ENCODE data around the gene MBNL2. TPM values are rescaled to one million over a fixed set of nuclear protein-coding genes. Genes with fewer than 3 reads are reported as not detected.

MBNL2 gene
- total and polyA plus RNA-seq, 4 experiments from 2014 or later, result 20.1 to 36.2 (median 28.3) TPM

- intact Hi-C loops (cut with micrococcal nuclease), result no loop called here
- H3K27ac Mint-ChIP-seq, result peak overlapping the region in 3 of 7 donors; percentile 9 to 29 (median 10)
- H3K4me3 Mint-ChIP-seq, result no peak overlapping the region
- H3K9me3 Mint-ChIP-seq, result no peaks in the 10 kb centered on the region
- Histone ChIP-seq H3K4me1 (ENCODE audit: insufficient read depth, low read length) (peaks cover 38% of the 10 kb centered on the region), H3K27me3 (ENCODE audit: insufficient read depth, low read length) (no peaks in the 10 kb centered on the region), H3K9me3 (ENCODE audit: control insufficient read depth in 1 of 2, low read length in 2 of 2) (no peaks in the 10 kb centered on the region), H3K36me3 (ENCODE audit: insufficient read depth, low read length) (no peaks in the 10 kb centered on the region), H3K27ac (ENCODE audit: low read depth, low read length) (no peak overlapping the region), H3K4me3 (ENCODE audit: low read length in 2 of 2) (no peak overlapping the region)
- DNase-seq, result no peak
- H3K4me1 Mint-ChIP-seq, result peaks cover 46 to 73% (median 59%) of the 10 kb centered on the region in 4 donors
- H3K36me3 Mint-ChIP-seq, result peaks cover 6 to 11% of the 10 kb centered on the region in 2 donors
- CTCF ChIA-PET (ENCODE audit: partially characterized antibody), result no interaction called here
- POLR2A ChIA-PET (ENCODE audit: partially characterized antibody), result no interaction called here
- H3K27me3 Mint-ChIP-seq, result no peaks in the 10 kb centered on the region
Measured at GRCh38 chr13:97242755-97243497, 20.8 kb downstream of the MBNL2 start.

GRCh38 chr13:97243915-97244781 lies 22.0 kb downstream of the MBNL2 start:
- Mint-ChIP-seq H3K27ac (no peak overlapping the region), H3K9me3 (no peaks in the 10 kb centered on the region), H3K4me1 (peaks cover 34 to 60% (median 51%) of the 10 kb centered on the region in 4 donors), H3K36me3 (peaks cover 6 to 10% of the 10 kb centered on the region in 2 donors), H3K27me3 (no peaks in the 10 kb centered on the region), H3K4me3 (no peak overlapping the region)
- no peak overlapping the region for H3K4me3 ChIP-seq (ENCODE audit: low read length in 2 of 2)
- intact Hi-C loops (cut with micrococcal nuclease), result no loop called here
- H3K27ac ChIP-seq (ENCODE audit: low read depth, low read length), result no peak overlapping the region
- H3K36me3 ChIP-seq (ENCODE audit: insufficient read depth, low read length), result no peaks in the 10 kb centered on the region
- ChIA-PET POLR2A (ENCODE audit: partially characterized antibody) (no interaction called here), CTCF (ENCODE audit: partially characterized antibody) (interaction anchor here (0.8 kb wide), 1 partner anchor 20 kb away, joined by 3 read pairs; no protein-coding TSS in a partner anchor)
- no peaks in the 10 kb centered on the region for H3K9me3 ChIP-seq (ENCODE audit: control insufficient read depth in 1 of 2, low read length in 2 of 2)
- no peaks in the 10 kb centered on the region for H3K27me3 ChIP-seq (ENCODE audit: insufficient read depth, low read length)
- peaks cover 28% of the 10 kb centered on the region for H3K4me1 ChIP-seq (ENCODE audit: insufficient read depth, low read length)
- DNase-seq, result no peak

DNA sequence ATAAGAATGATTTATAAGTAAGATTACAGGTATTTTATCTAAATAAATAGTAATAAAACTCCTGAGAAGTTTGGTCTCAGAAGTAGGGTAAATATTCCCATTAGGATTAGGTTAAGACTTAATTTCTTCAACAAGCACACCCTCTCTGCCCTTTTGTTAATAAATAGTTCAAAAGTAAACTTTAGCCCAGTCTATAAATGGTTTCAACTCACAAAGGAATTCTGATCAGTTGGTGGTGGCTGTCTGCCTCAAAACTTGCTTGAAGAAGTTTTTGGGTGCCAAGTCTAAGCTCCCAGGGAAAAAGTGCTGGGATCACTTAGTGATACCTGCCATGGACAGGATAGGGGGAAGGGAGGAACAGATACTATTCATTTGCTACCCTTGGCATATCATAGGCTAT lies 22.9 kb downstream of the MBNL2 start:
- DNase-seq, result no peak
- H3K4me3 ChIP-seq (ENCODE audit: low read length in 2 of 2), result no peak overlapping the region
- H3K36me3 ChIP-seq (ENCODE audit: insufficient read depth, low read length), result no peaks in the 10 kb centered on the region
- Mint-ChIP-seq H3K4me1 (peaks cover 32 to 58% (median 50%) of the 10 kb centered on the region in 4 donors), H3K27me3 (no peaks in the 10 kb centered on the region), H3K27ac (no peak overlapping the region), H3K9me3 (no peaks in the 10 kb centered on the region), H3K36me3 (peaks cover 6 to 10% of the 10 kb centered on the region in 2 donors), H3K4me3 (no peak overlapping the region)
- no peak overlapping the region for H3K27ac ChIP-seq (ENCODE audit: low read depth, low read length)
- intact Hi-C loops (cut with micrococcal nuclease), result no loop called here
- ChIA-PET CTCF (ENCODE audit: partially characterized antibody) (no interaction called here), POLR2A (ENCODE audit: partially characterized antibody) (interaction anchor here (1.1 kb wide), 1 partner anchor 15 kb away, joined by 3 read pairs; no protein-coding TSS in a partner anchor)
- H3K4me1 ChIP-seq (ENCODE audit: insufficient read depth, low read length), result peaks cover 27% of the 10 kb centered on the region
- no peaks in the 10 kb centered on the region for H3K27me3 ChIP-seq (ENCODE audit: insufficient read depth, low read length)
- no peaks in the 10 kb centered on the region for H3K9me3 ChIP-seq (ENCODE audit: control insufficient read depth in 1 of 2, low read length in 2 of 2)

DNA sequence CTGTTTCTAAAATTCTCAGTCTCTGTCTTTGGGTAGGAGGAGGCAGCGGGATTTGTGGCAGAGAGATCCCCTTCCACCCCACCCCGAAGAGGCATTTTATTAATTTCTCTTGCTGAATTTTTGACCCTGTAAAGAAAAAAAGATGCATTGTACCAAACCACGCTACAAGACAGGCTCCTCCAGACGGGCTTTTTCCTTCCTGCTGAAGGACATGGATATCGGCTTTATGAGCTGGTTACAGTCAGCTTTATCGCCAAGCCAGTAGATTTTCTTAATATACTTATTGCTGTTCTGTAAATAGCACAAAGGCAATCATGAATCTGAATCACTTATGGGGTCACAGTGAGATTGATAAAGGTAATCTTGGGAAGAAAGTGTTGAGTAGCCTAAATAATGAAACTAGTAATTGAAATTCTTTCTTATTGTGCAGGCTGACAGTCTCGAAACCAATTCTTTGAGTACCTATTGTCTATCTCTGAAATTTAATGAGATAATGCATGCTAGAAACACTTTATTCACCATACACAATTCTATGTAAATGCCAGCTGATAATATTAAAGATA lies 24.5 kb downstream of the MBNL2 start:
- Mint-ChIP-seq H3K27me3 (no peaks in the 10 kb centered on the region), H3K36me3 (peaks cover 3 to 10% of the 10 kb centered on the region in 2 donors), H3K4me1 (peaks cover 31 to 56% (median 44%) of the 10 kb centered on the region in 4 donors), H3K9me3 (no peaks in the 10 kb centered on the region), H3K4me3 (no peak overlapping the region), H3K27ac (peak overlapping the region in 1 of 7 donors; percentile 35)
- intact Hi-C loops (cut with micrococcal nuclease), result no loop called here
- no peaks in the 10 kb centered on the region for H3K27me3 ChIP-seq (ENCODE audit: insufficient read depth, low read length)
- H3K4me1 ChIP-seq (ENCODE audit: insufficient read depth, low read length), result peaks cover 23% of the 10 kb centered on the region
- H3K36me3 ChIP-seq (ENCODE audit: insufficient read depth, low read length), result no peaks in the 10 kb centered on the region
- H3K27ac ChIP-seq (ENCODE audit: low read depth, low read length), result no peak overlapping the region
- H3K9me3 ChIP-seq (ENCODE audit: control insufficient read depth in 1 of 2, low read length in 2 of 2), result no peaks in the 10 kb centered on the region
- ChIA-PET POLR2A (ENCODE audit: partially characterized antibody) (no interaction called here), CTCF (ENCODE audit: partially characterized antibody) (no interaction called here)
- H3K4me3 ChIP-seq (ENCODE audit: low read length in 2 of 2), result no peak overlapping the region
- no peak for DNase-seq

DNA sequence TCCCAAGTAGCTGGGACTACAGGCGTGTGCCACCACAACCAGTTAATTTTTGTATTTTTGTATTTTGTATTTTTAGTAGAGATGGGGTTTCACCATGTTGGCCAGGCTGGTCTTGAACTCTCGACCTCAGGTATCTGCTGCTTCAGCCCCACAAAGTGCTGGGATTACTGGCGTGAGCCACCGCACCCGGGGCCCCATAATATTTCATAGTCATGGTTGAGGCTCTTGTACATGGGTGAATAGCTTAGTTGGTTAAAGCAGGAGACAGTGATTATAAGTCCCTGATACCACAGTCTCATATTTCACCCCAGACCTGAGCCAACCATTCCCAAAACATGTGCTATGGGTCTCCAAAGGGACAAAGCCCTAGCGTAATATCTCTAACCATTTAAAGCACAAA lies 26.1 kb downstream of the MBNL2 start:
- ChIA-PET CTCF (ENCODE audit: partially characterized antibody) (no interaction called here), POLR2A (ENCODE audit: partially characterized antibody) (no interaction called here)
- Histone ChIP-seq H3K27me3 (ENCODE audit: insufficient read depth, low read length) (no peaks in the 10 kb centered on the region), H3K4me1 (ENCODE audit: insufficient read depth, low read length) (peaks cover 20% of the 10 kb centered on the region), H3K9me3 (ENCODE audit: control insufficient read depth in 1 of 2, low read length in 2 of 2) (no peaks in the 10 kb centered on the region), H3K36me3 (ENCODE audit: insufficient read depth, low read length) (no peaks in the 10 kb centered on the region), H3K27ac (ENCODE audit: low read depth, low read length) (no peak overlapping the region), H3K4me3 (ENCODE audit: low read length in 2 of 2) (no peak overlapping the region)
- H3K4me1 Mint-ChIP-seq, result peaks cover 28 to 45% (median 33%) of the 10 kb centered on the region in 4 donors
- DNase-seq, result no peak
- H3K27ac Mint-ChIP-seq, result no peak overlapping the region
- H3K36me3 Mint-ChIP-seq, result peaks cover 3% of the 10 kb centered on the region in 2 donors
- H3K9me3 Mint-ChIP-seq, result no peaks in the 10 kb centered on the region
- no peaks in the 10 kb centered on the region for H3K27me3 Mint-ChIP-seq
- no peak overlapping the region for H3K4me3 Mint-ChIP-seq
- intact Hi-C loops (cut with micrococcal nuclease), result no loop called here

DNA sequence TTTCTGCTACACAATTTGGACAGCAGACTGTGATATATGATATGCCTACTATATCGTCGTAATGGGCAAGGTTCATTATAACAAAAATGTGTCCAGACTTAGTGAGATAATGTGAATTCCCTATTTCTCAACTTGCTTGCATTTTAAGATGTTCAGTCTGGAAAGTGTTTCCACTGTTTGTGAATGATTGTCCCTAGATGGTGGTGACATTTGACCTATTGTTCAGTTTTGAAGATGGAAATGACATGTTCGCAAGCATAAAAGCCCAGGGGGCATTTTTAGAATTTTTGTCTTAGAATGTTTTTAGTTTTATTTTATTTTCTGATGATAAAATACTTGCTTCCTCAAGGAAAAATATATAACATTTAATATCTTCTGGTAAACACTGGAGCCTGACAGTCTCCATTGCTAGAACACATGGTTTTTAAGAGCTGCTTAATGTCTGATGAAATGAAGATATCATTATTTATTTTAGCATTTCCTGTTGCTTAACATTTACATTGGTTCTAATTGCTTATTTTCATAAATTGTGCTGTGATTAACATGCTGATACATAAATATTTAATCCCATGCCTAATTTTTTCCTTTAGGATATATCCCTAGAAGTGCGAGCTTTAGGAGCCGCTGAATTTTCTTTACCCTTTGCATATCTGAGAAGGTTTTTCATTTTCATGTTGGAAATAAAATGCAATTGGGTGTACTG lies 27.1 kb downstream of the MBNL2 start:
- DNase-seq, result no peak
- Mint-ChIP-seq H3K27ac (no peak overlapping the region), H3K4me1 (peaks cover 18 to 35% (median 25%) of the 10 kb centered on the region in 4 donors), H3K27me3 (no peaks in the 10 kb centered on the region), H3K4me3 (no peak overlapping the region), H3K9me3 (no peaks in the 10 kb centered on the region), H3K36me3 (peaks cover 0 to under 1% of the 10 kb centered on the region in 2 donors)
- intact Hi-C loops (cut with micrococcal nuclease), result no loop called here
- H3K27me3 ChIP-seq (ENCODE audit: insufficient read depth, low read length), result no peaks in the 10 kb centered on the region
- ChIA-PET CTCF (ENCODE audit: partially characterized antibody) (interaction anchor here (1.1 kb wide), 1 partner anchor 22 kb away, joined by 4 read pairs; no protein-coding TSS in a partner anchor), POLR2A (ENCODE audit: partially characterized antibody) (interaction anchor here (0.9 kb wide), 1 partner anchor 19 kb away, joined by 3 read pairs; no protein-coding TSS in a partner anchor)
- H3K27ac ChIP-seq (ENCODE audit: low read depth, low read length), result no peak overlapping the region
- no peaks in the 10 kb centered on the region for H3K9me3 ChIP-seq (ENCODE audit: control insufficient read depth in 1 of 2, low read length in 2 of 2)
- H3K36me3 ChIP-seq (ENCODE audit: insufficient read depth, low read length), result no peaks in the 10 kb centered on the region
- H3K4me1 ChIP-seq (ENCODE audit: insufficient read depth, low read length), result peaks cover 20% of the 10 kb centered on the region
- H3K4me3 ChIP-seq (ENCODE audit: low read length in 2 of 2), result no peak overlapping the region

Measured in CD4-positive, alpha-beta memory T cell (primary cell).